Cerebellar cortex (tissue), 1 donor: ENCODE measurements around the gene ADAMTS15.

Experiments used
- DNase-seq: peaks from one replicate; pipeline ENCODE4 v3.0.0-alpha.2; 2015; ENCODE audit warnings: low spot score

ADAMTS15 gene

GRCh38 chr11:130459521-130459920, 11.1 kb downstream of the ADAMTS15 start:
- no peak for DNase-seq

DNA sequence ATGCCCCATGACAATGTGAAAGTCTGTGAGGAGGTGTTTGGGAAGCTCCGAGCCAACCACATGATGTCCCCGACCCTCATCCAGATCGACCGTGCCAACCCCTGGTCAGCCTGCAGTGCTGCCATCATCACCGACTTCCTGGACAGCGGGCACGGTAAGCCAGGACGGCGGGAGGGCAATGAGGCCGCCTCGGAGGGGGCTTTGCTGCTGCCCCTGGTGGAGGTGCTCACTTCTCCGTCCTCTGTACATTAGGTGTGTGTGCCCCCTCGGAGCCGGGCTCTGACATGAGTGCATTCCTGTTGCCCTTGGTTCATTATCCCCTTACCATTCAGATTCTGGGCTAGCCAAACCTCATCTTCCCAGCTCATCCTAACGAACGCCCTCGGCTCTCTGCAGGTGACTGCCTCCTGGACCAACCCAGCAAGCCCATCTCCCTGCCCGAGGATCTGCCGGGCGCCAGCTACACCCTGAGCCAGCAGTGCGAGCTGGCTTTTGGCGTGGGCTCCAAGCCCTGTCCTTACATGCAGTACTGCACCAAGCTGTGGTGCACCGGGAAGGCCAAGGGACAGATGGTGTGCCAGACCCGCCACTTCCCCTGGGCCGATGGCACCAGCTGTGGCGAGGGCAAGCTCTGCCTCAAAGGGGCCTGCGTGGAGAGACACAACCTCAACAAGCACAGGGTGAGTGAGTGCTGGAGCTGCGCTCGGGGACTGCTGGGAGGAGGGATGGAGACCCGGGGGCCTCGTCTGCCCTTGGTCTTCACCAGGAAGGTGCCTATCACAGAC, 13.8 kb downstream of the ADAMTS15 start:
- no peak for DNase-seq

- no peak for DNase-seq
These were observed 14.5 kb downstream of the ADAMTS15 start for GRCh38 chr11:130462931-130463330.

DNA sequence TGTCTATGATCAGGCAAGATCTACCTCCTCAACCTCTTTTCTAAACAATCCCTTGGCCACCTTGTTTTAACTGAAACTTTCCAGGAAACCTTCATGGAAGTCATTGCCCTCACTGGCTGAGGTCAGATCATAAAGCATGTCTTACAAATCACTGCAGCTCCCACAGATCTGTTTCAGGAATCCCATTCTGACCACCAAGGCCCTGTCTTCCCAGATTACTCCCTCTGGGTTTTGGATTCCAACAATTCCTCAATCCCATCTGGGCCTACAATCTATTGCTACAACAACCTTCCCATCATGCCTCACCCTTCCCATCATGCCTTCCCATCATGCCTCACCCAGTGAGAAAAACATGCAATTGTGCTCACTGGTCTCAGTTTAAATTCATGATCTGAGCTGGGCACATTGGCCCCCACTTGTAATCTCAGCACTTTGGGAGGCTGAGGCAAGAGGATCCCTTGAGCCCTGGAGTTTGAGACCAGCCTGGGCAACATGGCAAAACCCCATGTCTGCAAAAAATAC, 15.9 kb downstream of the ADAMTS15 start:
- no peak for DNase-seq

GRCh38 chr11:130465263-130465662, 16.8 kb downstream of the ADAMTS15 start:
- no peak for DNase-seq

DNA sequence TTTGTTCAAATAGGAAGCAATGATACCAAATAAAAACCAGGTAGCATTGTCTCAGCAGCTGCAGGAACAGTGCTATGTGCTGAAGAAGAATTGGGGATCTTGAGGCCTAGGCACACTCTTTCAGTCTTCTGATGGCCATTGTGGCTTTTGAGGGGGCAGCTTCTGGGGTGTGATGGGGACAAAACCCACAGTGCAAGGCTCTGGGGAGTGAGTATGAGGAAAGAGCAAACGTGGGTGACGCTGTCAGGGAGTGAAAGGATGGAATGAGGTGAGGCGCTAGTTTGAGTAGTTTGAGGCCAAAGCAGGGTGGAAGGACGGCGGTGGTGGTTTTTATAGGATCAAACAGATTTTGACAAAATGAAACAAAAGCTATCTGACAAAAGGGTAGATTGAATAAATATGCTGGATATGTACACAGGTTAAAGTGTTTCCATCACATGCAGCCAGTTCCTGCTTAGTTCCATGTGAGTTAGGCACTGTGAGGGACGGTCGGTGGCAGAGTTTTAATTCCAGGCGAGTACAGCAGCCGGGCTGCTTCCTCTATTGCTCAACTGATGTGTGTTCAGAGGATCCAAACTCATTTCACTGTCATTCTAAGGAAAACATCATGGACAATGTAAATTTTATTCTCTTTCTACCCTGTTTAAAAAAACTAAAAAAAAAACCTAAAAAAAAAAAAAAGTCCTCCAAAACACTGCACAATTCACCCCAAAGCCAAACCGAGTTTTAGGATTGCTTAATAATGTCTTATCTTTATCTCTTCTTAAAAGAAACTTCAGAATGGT, 18.9 kb downstream of the ADAMTS15 start:
- no peak for DNase-seq

DNA sequence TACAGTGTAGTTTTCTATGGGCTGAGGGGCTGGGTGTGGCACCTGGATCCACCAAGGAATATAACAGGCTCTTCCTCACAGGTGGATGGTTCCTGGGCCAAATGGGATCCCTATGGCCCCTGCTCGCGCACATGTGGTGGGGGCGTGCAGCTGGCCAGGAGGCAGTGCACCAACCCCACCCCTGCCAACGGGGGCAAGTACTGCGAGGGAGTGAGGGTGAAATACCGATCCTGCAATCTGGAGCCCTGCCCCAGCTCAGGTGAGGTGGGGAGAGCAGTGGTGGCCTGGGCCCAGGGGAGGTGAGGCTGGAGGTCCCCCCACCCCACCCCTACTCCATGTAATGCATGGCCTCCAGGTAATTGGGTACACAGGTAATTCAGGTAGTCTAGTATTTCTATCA, 20.7 kb downstream of the ADAMTS15 start:
- no peak for DNase-seq

DNA sequence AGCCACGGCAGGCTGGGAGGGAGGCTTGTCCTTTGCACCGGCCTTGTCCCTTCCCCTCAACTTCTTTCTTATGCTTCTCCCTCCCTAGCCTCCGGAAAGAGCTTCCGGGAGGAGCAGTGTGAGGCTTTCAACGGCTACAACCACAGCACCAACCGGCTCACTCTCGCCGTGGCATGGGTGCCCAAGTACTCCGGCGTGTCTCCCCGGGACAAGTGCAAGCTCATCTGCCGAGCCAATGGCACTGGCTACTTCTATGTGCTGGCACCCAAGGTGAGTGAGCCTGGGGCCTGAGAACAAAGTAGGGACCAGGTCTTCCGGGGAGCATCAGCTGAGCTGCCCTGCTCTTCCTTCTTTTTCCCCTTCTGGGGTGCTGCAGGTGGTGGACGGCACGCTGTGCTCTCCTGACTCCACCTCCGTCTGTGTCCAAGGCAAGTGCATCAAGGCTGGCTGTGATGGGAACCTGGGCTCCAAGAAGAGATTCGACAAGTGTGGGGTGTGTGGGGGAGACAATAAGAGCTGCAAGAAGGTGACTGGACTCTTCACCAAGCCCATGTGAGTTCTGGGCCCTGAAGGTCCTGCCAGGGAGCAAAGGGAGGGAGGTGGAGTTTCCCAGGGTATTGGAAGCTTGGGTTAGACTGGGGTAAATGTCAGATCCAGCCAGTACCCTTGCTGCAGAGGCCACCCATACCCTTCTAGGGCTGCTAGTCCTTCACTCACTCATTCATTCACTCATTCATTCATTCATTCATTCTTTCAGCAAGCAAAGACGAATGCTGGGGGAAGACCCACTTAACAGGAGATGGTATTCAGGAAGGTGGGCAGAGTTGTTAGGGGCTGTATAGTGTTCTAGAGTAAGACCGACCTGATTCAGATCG, 22.6 kb downstream of the ADAMTS15 start:
- no peak for DNase-seq

DNA sequence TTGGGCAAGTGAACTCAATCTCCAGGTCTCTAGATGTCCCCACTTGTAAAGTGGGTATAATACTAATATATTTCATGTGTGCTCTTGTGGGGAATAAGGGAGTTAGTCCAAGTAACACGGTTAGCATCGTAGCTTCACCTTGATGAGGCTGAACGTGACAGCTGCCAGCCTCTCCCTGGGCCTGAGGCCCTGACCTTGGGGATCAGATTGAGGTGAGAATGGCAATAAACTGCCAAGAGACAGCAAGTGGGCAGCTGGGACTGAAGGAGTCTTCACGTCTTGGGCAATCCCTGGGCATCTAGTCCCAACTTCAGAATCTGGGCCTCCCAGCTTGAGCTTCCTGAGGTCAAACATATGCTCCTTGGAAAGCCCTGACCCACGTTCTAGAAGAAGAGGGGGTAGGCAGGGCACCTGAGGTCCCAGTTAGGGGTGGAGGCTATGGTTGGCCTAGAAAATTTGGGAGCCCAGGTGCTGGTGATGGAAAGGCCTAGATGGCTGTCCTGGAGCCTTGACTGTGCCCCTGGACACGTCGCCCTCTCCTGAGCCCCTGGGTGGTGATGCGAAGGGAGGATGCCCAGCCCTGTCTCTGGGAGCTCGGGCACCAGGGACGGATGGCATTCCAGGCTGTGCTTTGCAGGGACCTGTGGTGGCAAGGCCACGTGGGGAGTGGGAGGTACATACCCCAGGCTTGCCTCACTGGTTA, 23.4 kb downstream of the ADAMTS15 start:
- no peak for DNase-seq

- DNase-seq, result no peak
These were observed 24.1 kb downstream of the ADAMTS15 start for GRCh38 chr11:130472434-130472961.

DNA sequence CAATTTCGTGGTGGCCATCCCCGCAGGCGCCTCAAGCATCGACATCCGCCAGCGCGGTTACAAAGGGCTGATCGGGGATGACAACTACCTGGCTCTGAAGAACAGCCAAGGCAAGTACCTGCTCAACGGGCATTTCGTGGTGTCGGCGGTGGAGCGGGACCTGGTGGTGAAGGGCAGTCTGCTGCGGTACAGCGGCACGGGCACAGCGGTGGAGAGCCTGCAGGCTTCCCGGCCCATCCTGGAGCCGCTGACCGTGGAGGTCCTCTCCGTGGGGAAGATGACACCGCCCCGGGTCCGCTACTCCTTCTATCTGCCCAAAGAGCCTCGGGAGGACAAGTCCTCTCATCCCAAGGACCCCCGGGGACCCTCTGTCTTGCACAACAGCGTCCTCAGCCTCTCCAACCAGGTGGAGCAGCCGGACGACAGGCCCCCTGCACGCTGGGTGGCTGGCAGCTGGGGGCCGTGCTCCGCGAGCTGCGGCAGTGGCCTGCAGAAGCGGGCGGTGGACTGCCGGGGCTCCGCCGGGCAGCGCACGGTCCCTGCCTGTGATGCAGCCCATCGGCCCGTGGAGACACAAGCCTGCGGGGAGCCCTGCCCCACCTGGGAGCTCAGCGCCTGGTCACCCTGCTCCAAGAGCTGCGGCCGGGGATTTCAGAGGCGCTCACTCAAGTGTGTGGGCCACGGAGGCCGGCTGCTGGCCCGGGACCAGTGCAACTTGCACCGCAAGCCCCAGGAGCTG, 24.8 kb downstream of the ADAMTS15 start:
- DNase-seq, result no peak

GRCh38 chr11:130473795-130474377, 25.4 kb downstream of the ADAMTS15 start:
- DNase-seq, result no peak

GRCh38 chr11:130474637-130475400, 26.4 kb downstream of the ADAMTS15 start:
- no peak for DNase-seq

DNA sequence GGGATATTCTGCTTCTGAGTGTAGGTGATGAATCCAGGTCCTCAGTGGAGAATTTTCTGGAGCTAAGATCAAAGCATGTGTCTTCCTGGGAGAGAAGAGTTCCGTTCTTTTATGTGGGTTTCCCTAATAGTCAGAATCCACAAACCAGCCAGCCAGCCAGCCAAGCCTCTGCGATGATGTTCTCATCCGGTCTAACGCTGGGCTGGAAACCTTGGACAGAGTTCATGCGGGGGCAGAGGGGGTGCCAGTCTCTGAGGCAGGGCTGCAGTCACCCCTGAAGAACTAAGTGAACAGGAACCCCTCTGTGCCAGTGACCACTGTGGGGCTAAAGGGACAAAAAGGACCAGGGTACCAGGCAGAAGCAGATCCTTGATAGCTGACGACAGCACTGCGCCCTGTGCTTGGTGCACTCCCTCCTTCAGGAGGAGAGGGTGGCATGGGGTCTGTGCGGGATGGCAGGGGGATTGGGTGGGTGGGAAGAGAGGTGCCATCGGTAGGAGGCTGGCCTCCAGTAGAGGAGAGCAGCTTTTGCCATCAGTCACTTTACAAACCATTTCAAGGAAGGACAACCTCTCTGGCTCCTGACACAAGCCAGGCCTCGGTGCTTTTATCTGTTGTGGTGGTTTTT, 27.1 kb downstream of the ADAMTS15 start:
- DNase-seq, result no peak

GRCh38 chr11:130476200-130476921, 27.9 kb downstream of the ADAMTS15 start:
- DNase-seq, result no peak

DNA sequence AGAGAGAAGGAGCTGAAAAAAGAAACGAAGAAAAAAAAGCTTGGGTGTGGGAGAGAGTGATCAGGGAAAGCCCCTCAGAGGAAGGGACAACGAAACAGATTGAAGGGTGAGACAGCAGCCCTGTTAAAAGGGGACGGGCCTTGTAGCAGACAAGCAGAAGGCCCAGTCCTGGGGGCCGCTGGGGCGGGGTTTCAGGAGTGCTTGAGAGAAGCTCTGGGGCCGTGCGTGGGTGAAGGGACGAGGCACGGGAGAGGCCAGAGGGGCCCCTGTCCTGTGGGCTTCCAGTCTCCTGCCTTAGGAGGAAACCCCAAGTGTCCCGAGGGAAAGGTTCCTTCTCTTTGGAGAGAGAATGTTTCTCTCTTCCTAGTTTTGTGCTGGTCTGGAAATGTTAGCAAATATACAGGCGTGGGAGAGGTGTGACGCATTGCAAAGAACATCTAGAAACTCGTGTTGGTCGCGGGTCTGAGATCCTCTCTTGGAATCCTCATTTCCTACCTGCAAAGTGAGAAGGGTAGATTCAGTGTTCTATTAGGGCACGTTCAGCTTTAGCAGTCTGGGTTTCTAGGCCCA, 28.6 kb downstream of the ADAMTS15 start:
- DNase-seq, result no peak

DNA sequence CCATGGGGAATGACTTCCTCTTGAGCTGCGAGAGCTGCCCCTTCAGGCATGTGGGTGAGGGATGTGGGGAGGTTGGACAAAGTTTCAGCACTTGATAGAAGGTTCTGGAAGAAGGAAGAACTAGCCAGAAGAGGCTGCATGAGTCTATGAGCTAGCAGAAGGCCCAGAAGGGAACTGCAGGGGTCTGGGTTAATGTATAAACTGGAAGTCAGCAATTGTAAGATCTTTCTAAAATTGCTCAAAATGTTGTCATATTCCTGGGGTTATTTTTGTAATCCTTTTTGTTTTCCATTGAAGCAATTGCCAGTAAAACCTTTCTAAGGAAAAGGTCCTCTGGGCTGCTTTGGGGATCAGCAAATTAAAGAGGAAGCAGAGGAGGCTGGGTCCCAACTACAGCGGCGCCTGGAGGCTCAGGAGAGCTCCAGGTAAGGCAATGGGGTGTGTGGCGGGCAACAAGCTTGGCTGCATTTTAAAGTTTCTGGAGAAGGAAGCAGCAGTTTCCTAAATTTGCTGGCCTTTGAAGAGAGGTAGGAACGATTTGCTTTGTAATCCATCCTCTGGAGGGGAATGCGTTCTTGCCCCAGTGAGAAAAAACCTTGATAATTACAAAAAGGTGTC, 29.2 kb downstream of the ADAMTS15 start:
- no peak for DNase-seq
